H1 (cell line): Measurements from ENCODE around the gene UBXN11. TPM values are rescaled to one million over a fixed set of nuclear protein-coding genes. Genes with fewer than 3 reads are reported as not detected.
"Not testable (repeated sequence)": the region's sequence is repeated elsewhere in the genome, so short reads cannot be mapped to it uniquely, and the experiment has no call there.

Experiments
- CTCF ChIA-PET: fragments of 300-600 bp; sonication (Branson Sonifier 250); formaldehyde crosslinking; loops from one replicate; lab custom pipeline; 2021; ENCODE audit not compliant: partially characterized antibody; lab: Charles Lee
- POLR2A ChIA-PET: fragments of 300-600 bp; sonication (Branson Sonifier 250); formaldehyde crosslinking; loops from one replicate; lab custom pipeline; 2021; ENCODE audit warnings: inconsistent platforms; ENCODE audit not compliant: partially characterized antibody; lab: Charles Lee
- DNase-seq, 2 experiments: peaks; one replicate each; pipeline versions ENCODE4 v3.0.0 to v3.0.0-alpha.2; 2010 to 2022; ENCODE audit warnings: low spot score in 2 of 2, low read depth in 1 of 2, mixed read lengths in 1 of 2
- FAIRE-seq: peaks from 2 replicates; lab custom pipeline; 2011; peaks lifted over from hg19 to GRCh38; lab: Jason Lieb, UNC
- H2AFZ ChIP-seq: 2 replicates; pipeline ENCODE4 v1.8.1; 2012; ENCODE audit warnings: low read length, inconsistent platforms
- H2AK5ac ChIP-seq: 2 replicates; pipeline ENCODE4 v1.6.1; 2013; ENCODE audit warnings: low read depth, low read length
- H2BK120ac ChIP-seq: replicated peaks from 2 replicates; pipeline ENCODE3; 2013; ENCODE audit warnings: low read depth, low read length, inconsistent platforms
- H2BK12ac ChIP-seq: 2 replicates; pipeline ENCODE4 v1.6.1; 2013; ENCODE audit warnings: low read depth, low read length
- H2BK15ac ChIP-seq: 2 replicates; pipeline ENCODE4 v1.6.1; 2013; ENCODE audit warnings: low read length
- H2BK20ac ChIP-seq: 2 replicates; pipeline ENCODE4 v1.6.1; 2013; ENCODE audit warnings: low read length
- H2BK5ac ChIP-seq: 2 replicates; pipeline ENCODE4 v1.6.1; 2013; ENCODE audit warnings: low read depth, low read length
- H3K14ac ChIP-seq: 2 replicates; pipeline ENCODE4 v1.6.1; 2013; ENCODE audit warnings: inconsistent platforms; ENCODE audit not compliant: insufficient read length
- H3K18ac ChIP-seq: 2 replicates; pipeline ENCODE4 v1.6.1; 2013; ENCODE audit warnings: low read length; ENCODE audit errors: extremely low read depth
- H3K23ac ChIP-seq: 2 replicates; pipeline ENCODE4 v1.6.1; 2013; ENCODE audit warnings: inconsistent platforms; ENCODE audit not compliant: insufficient read length
- H3K23me2 ChIP-seq: 2 replicates; pipeline ENCODE4 v1.6.1; 2013; ENCODE audit warnings: low read depth, low read length
- H3K27ac ChIP-seq: 2 replicates; pipeline ENCODE4 v1.6.1; 2011; ENCODE audit warnings: low read depth, low read length, inconsistent platforms
- H3K27me3 ChIP-seq, 4 experiments: replicated peaks in 1 of 4; 1 replicate in 1 of 4; 2 replicates in 3 of 4; pipeline versions ENCODE4 v1.6.1 to v1.8.1; 2011 to 2013; ENCODE audit warnings: low read length in 3 of 4, mild to moderate bottlenecking in 3 of 4, inconsistent platforms in 2 of 4, mixed read lengths in 2 of 4, moderate library complexity in 1 of 4; ENCODE audit not compliant: control insufficient read depth in 3 of 4, insufficient read depth in 3 of 4; ENCODE audit errors: extremely low read depth in 1 of 4
- H3K36me3 ChIP-seq, 4 experiments: 2 replicates each; pipeline versions ENCODE4 v1.6.1 to v1.8.1; 2011 to 2013; ENCODE audit warnings: mild to moderate bottlenecking in 4 of 4, low read length in 3 of 4, moderate library complexity in 2 of 4, control low read depth in 1 of 4, inconsistent platforms in 1 of 4; ENCODE audit not compliant: insufficient read depth in 4 of 4, control insufficient read depth in 2 of 4
- H3K4ac ChIP-seq: replicated peaks from 2 replicates; pipeline ENCODE3; 2013; ENCODE audit warnings: low read length, low read depth, mixed read lengths, inconsistent platforms; ENCODE audit not compliant: insufficient read length
- H3K4me1 ChIP-seq, 4 experiments: replicated peaks in 1 of 4; 1 replicate in 1 of 4; 2 replicates in 3 of 4; pipeline versions ENCODE4 v1.6.1 to v1.8.1; 2011 to 2013; ENCODE audit warnings: low read length in 3 of 4, inconsistent platforms in 2 of 4, mixed read lengths in 1 of 4; ENCODE audit not compliant: insufficient read depth in 4 of 4, control insufficient read depth in 3 of 4
- H3K4me2 ChIP-seq, 2 experiments: 2 replicates each; pipeline versions ENCODE4 v1.6.1 to v1.8.1; 2011 to 2013; ENCODE audit warnings: low read depth in 2 of 2, low read length in 2 of 2, control low read depth in 1 of 2, inconsistent platforms in 1 of 2, mild to moderate bottlenecking in 1 of 2; ENCODE audit not compliant: insufficient read depth in 1 of 2
- H3K4me3 ChIP-seq, 4 experiments: fragments of 200-600, 300-600 bp in 1 of 4; sonication (generic), shearing (Covaris generic), sonication (Bioruptor Twin) in 1 of 4; 2 replicates each; pipeline versions ENCODE4 v1.5.1 to v1.8.1; 2011 to 2016; ENCODE audit warnings: low read length in 4 of 4, low read depth in 3 of 4, control low read depth in 2 of 4, inconsistent platforms in 2 of 4, mild to moderate bottlenecking in 2 of 4, mixed read lengths in 1 of 4, moderate library complexity in 1 of 4; ENCODE audit not compliant: insufficient read depth in 2 of 4; ENCODE audit errors: extremely low read depth in 1 of 4
- H3K56ac ChIP-seq: replicated peaks from 2 replicates; pipeline ENCODE3; 2013; ENCODE audit warnings: low read depth, mild to moderate bottlenecking, mixed read lengths, low read length, inconsistent platforms; ENCODE audit not compliant: insufficient read length
- H3K79me1 ChIP-seq: 2 replicates; pipeline ENCODE4 v1.6.1; 2013; ENCODE audit warnings: low read depth, low read length, control low read depth
- H3K79me2 ChIP-seq, 2 experiments: 2 replicates each; pipeline versions ENCODE4 v1.6.1 to v1.8.1; 2012 to 2013; ENCODE audit warnings: low read length in 2 of 2, mild to moderate bottlenecking in 2 of 2, inconsistent platforms in 1 of 2; ENCODE audit not compliant: insufficient read depth in 2 of 2, control insufficient read depth in 1 of 2
- H3K9ac ChIP-seq, 4 experiments: replicated peaks in 1 of 4; 1 replicate in 1 of 4; 2 replicates in 3 of 4; pipeline versions ENCODE4 v1.6.1 to v1.8.1; 2011 to 2013; ENCODE audit warnings: low read depth in 3 of 4, low read length in 3 of 4, control low read depth in 2 of 4, mild to moderate bottlenecking in 2 of 4, moderate library complexity in 2 of 4, inconsistent platforms in 1 of 4; ENCODE audit errors: extremely low read depth in 1 of 4
- H3K9me3 ChIP-seq, 2 experiments: 2 replicates each; pipeline versions ENCODE4 v1.6.1 to v1.8.1; 2012 to 2013; ENCODE audit warnings: mild to moderate bottlenecking in 2 of 2, moderate library complexity in 2 of 2, control low read depth in 1 of 2, inconsistent platforms in 1 of 2, low read depth in 1 of 2, low read length in 1 of 2, mixed read lengths in 1 of 2; ENCODE audit not compliant: insufficient read depth in 2 of 2
- H4K20me1 ChIP-seq, 2 experiments: replicated peaks in 1 of 2; 2 replicates each; pipeline versions ENCODE3 to v1.8.1; 2011 to 2013; ENCODE audit warnings: inconsistent platforms in 2 of 2, low read length in 2 of 2, mild to moderate bottlenecking in 1 of 2; ENCODE audit not compliant: insufficient read depth in 2 of 2, control insufficient read depth in 1 of 2
- H4K5ac ChIP-seq: 2 replicates; pipeline ENCODE4 v1.6.1; 2013; ENCODE audit warnings: low read length, low read depth, mixed read lengths, inconsistent platforms; ENCODE audit not compliant: insufficient read length
- H4K8ac ChIP-seq: 2 replicates; pipeline ENCODE4 v1.8.0; 2013; ENCODE audit warnings: mild to moderate bottlenecking, moderate library complexity, low read length, inconsistent platforms; ENCODE audit not compliant: insufficient read depth; ENCODE audit errors: extremely low read depth
- H4K91ac ChIP-seq: replicated peaks from 2 replicates; pipeline ENCODE3; 2013; ENCODE audit warnings: low read length, mixed read lengths, inconsistent platforms; ENCODE audit not compliant: insufficient read length
- BCL11A ChIP-seq, 2 experiments: IDR thresholded peaks; one replicate each; pipeline ENCODE4 v1.6.1; 2011; ENCODE audit warnings: low read depth in 2 of 2, low read length in 2 of 2, mild to moderate bottlenecking in 2 of 2
- CBX8 ChIP-seq: fragments of 300-800, 300-1000 bp; sonication (generic); IDR thresholded peaks from 2 replicates; pipeline ENCODE4 v1.7.1; 2016; ENCODE audit warnings: low read depth, low read length, borderline replicate concordance
- EZH2 ChIP-seq: fragments of 200-600 bp; sonication (generic); IDR thresholded peaks from 2 replicates; pipeline ENCODE4 v1.7.1; 2012; ENCODE audit warnings: low read depth, mild to moderate bottlenecking, moderate library complexity, low read length, inconsistent platforms; ENCODE audit not compliant: severe bottlenecking
- GTF2F1 ChIP-seq: IDR thresholded peaks from 2 replicates; pipeline ENCODE4 v1.6.1; 2012; ENCODE audit warnings: low read depth, low read length, improper control_type of control experiment, borderline replicate concordance
- NANOG ChIP-seq: IDR thresholded peaks from 2 replicates; pipeline ENCODE4 v1.6.1; 2011; ENCODE audit warnings: low read length, low read depth, mild to moderate bottlenecking, inconsistent platforms; ENCODE audit not compliant: insufficient read depth, poor library complexity, severe bottlenecking
- PHF8 ChIP-seq: fragments of 200-600 bp; sonication (generic); conservative IDR thresholded peaks from 2 replicates; pipeline ENCODE4 v1.7.1; 2012; ENCODE audit warnings: low read depth, mild to moderate bottlenecking, inconsistent platforms, low read length, moderate library complexity
- RBBP5 ChIP-seq: IDR thresholded peaks from 2 replicates; pipeline ENCODE4 v1.7.1; 2012; ENCODE audit warnings: low read depth, mild to moderate bottlenecking, inconsistent platforms, low read length, moderate library complexity, borderline replicate concordance
- RNF2 ChIP-seq: fragments of 200-900, 300-1000 bp; sonication (generic); IDR thresholded peaks from 2 replicates; pipeline ENCODE4 v1.7.1; 2016; ENCODE audit warnings: borderline replicate concordance, low read depth, mild to moderate bottlenecking, antibody characterized with exemption, low read length; ENCODE audit not compliant: poor library complexity, severe bottlenecking; ENCODE audit errors: missing control alignments
- WGBS, 2 experiments: shearing (Covaris generic) in 1 of 2; methylation state at CpG; one replicate each; pipeline versions ENCODE4 v1.1.6 to v1.1.7; 2013 to 2015; ENCODE audit warnings: low lambda C conversion rate in 2 of 2, mixed read lengths in 2 of 2, inconsistent platforms in 1 of 2, low coverage in 1 of 2, missing lambda C conversion rate in 1 of 2; ENCODE audit not compliant: insufficient replicate concordance in 2 of 2, insufficient coverage in 1 of 2, insufficient read length in 1 of 2; ENCODE audit errors: extremely low coverage in 1 of 2, missing lambda C conversion rate in 1 of 2; 5-methylcytosine and 5-hydroxymethylcytosine counted together
- polyA plus RNA-seq, 7 experiments: library from polyadenylated mRNA; depleted of rRNA in 3 of 7; stranded (reverse) in 5 of 7; unstranded in 2 of 7; fragments of >200 nt in 5 of 7; fragments of 200-250 nt in 2 of 7; gene quantifications; 1 replicate in 5 of 7; 2 replicates in 1 of 7; 4 replicates in 1 of 7; pipeline versions ENCODE4 v1.2.1 to v1.2.3, GENCODE V29; 2011 to 2013; ENCODE audit warnings: missing spikeins in 2 of 7, mixed read lengths in 2 of 7
- total RNA-seq: library from RNA; stranded (reverse); fragmentation: NEBNext Ultra II Directional; extraction: Animal tissue kit (Norgen Biotek cat#: 25700); gene quantifications from 2 replicates; pipeline ENCODE4 v1.2.1, GENCODE V29; 2021

The UBXN11 gene
- total and polyA plus RNA-seq, 2 of the 8 experiments (the other 6 are each of a cell fraction or from before 2014, with no cell fraction given), result 6.3 to 10.4 TPM

DNA sequence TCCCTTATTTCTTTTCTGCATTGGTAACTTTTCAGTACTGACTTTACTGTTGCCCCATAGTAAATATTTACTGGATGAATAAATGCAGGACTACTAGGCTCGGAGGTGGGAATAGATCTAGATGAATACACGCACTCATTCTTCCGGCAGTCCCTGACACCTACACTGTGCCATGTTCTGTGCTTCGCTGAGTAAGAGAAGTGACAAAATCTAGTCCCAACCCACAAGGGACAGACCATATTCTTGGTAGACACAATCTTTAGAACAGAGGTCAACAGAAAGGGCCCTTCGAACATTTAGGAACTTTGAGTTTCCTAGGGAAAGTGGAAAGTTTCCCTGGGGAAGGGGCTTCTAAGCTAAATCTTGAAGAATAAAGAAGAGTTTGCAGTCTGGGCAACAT, 8.1 kb upstream of the UBXN11 start (continued):
- TF ChIP-seq RBBP5 (no peak), BCL11A (IDR thresholded peaks at IDR 0.05; ENCODE audit: low read depth in 2 of 2, low read length in 2 of 2) (no peak), RNF2 (no peak), EZH2 (no peak), PHF8 (no peak), GTF2F1 (no peak), NANOG (no peak), CBX8 (no peak)
- TF ChIP-seq, all 59 proteins: peak for 0

- H3K4me1 ChIP-seq, H3K23me2 ChIP-seq, H3K4me2 ChIP-seq, H4K20me1 ChIP-seq, H2AK5ac ChIP-seq, H3K23ac ChIP-seq, H3K36me3 ChIP-seq, H3K9me3 ChIP-seq, H3K14ac ChIP-seq, H3K9ac ChIP-seq, H3K18ac ChIP-seq, H3K79me1 ChIP-seq, H2BK120ac ChIP-seq, H2BK20ac ChIP-seq, H3K4me3 ChIP-seq, H4K91ac ChIP-seq, H3K27me3 ChIP-seq, H3K56ac ChIP-seq, FAIRE-seq, H3K79me2 ChIP-seq, H4K5ac ChIP-seq, DNase-seq, H3K27ac ChIP-seq, H3K4ac ChIP-seq: not testable (repeated sequence)
- 0 out of 2 replicates have a peak overlapping the region, but pooled peaks have one; percentile 25 for H2AFZ ChIP-seq
- peak overlapping the region; percentile 50; the same call in 1 of the 2 replicates for H2BK12ac ChIP-seq
- CTCF ChIA-PET, result interaction anchor here (0.6 to 57.0 kb wide), 9 partner anchors 8 to 311 kb away, joined by 3 to 1530 read pairs (median 4); partner anchors contain the start of genes CATSPER4, CD52, SH3BGRL3 and UBXN11
- WGBS, 2 experiments, result 86% methylated on average over 19 of the region's 21 CpGs; no CpG with 5 or more reads in 1 of the 2 experiments
- H4K8ac ChIP-seq, result 0 out of 2 replicates have a peak overlapping the region, but pooled peaks have one; percentile 3
- POLR2A ChIA-PET, result interaction anchor here (0.6 to 4.6 kb wide), 16 partner anchors 9 to 134 kb away, joined by 3 to 29 read pairs (median 4); partner anchors contain the start of genes CD52 and LIN28A
- peak overlapping the region; percentile 53; the same call in 1 of the 2 replicates for H2BK15ac ChIP-seq
- H2BK5ac ChIP-seq, result peak overlapping the region; percentile 28; the same call in 1 of the 2 replicates
These were observed 1.8 kb upstream of the UBXN11 start for GRCh38 chr1:26307966-26308899.
